Naive thymus-derived CD8-positive, alpha-beta T cell (primary cell): ENCODE data around the gene EPN1. TPM values are rescaled to one million over a fixed set of nuclear protein-coding genes. Genes with fewer than 3 reads are reported as not detected.

ENCODE experiments used
- polyA plus RNA-seq, 3 donors: library from polyadenylated mRNA; unstranded; fragments of 300-500 nt; fragmentation: Illumina TruSeq; gene quantifications; one replicate each; pipeline ENCODE4 v1.2.3, GENCODE V29; 2021
- total RNA-seq, 8 experiments: library from RNA in 2 of 8; stranded (reverse) in 2 of 8; gene quantifications; one replicate each; pipeline ENCODE4 v1.2.3 and lab custom pipeline; 2021 to 2026

Gene EPN1
- total and polyA plus RNA-seq, 5 experiments from 2014 or later: 5.5 to 52.2 (median 15.8) TPM

Other genes with a start within 250 kb of the EPN1 start
- gene SHISA7, start 231.9 kb upstream of the EPN1 start, total RNA-seq: not detected
- not detected for gene SHISA7, start 231.9 kb upstream of the EPN1 start, polyA plus RNA-seq
- gene ISOC2, start 213.6 kb upstream of the EPN1 start, total RNA-seq: 10 to 100 TPM; 10.5 to 11.0 TPM
- gene ISOC2, start 213.6 kb upstream of the EPN1 start, polyA plus RNA-seq: 10 to 100 TPM; 30.5 to 35.6 (median 34.2) TPM
- not detected for gene C19orf85, start 210.5 kb upstream of the EPN1 start, total RNA-seq
- gene C19orf85, start 210.5 kb upstream of the EPN1 start, polyA plus RNA-seq: not detected
- gene ZNF628, start 198.6 kb upstream of the EPN1 start, total RNA-seq: 10 to 100 TPM; 13.2 to 15.6 TPM
- gene ZNF628, start 198.6 kb upstream of the EPN1 start, polyA plus RNA-seq: under 1 TPM; 0.26 to 0.42 (median 0.32) TPM
- gene NAT14, start 190.0 kb upstream of the EPN1 start, total RNA-seq: 10 to 100 TPM in 1 of 2 experiments, 1 to 10 TPM in 1; 8.0 to 10.4 TPM
- gene NAT14, start 190.0 kb upstream of the EPN1 start, polyA plus RNA-seq: 1 to 10 TPM; 4.1 to 8.8 (median 7.7) TPM
- 1 to 10 TPM; 1.3 to 1.4 TPM for gene SSC5D, start 186.8 kb upstream of the EPN1 start, total RNA-seq
- gene SSC5D, start 186.8 kb upstream of the EPN1 start, polyA plus RNA-seq: under 1 TPM in 2 of 3 donors, not detected in 1; 0.02 to 0.11 TPM
- gene SBK2, start 138.1 kb upstream of the EPN1 start, total RNA-seq: not detected
- not detected for gene SBK2, start 138.1 kb upstream of the EPN1 start, polyA plus RNA-seq
- not detected for gene SBK3, start 129.7 kb upstream of the EPN1 start, total RNA-seq
- not detected for gene SBK3, start 129.7 kb upstream of the EPN1 start, polyA plus RNA-seq
- gene ZNF579, start 94.4 kb upstream of the EPN1 start, total RNA-seq: 10 to 100 TPM in 1 of 2 experiments, 1 to 10 TPM in 1; 9.8 to 10.2 TPM
- under 1 TPM; 0.16 to 0.39 (median 0.20) TPM for gene ZNF579, start 94.4 kb upstream of the EPN1 start, polyA plus RNA-seq
- 10 to 100 TPM; 19.0 to 22.0 TPM for gene FIZ1, start 75.7 kb upstream of the EPN1 start, total RNA-seq
- 1 to 10 TPM; 2.8 to 5.4 (median 3.4) TPM for gene FIZ1, start 75.7 kb upstream of the EPN1 start, polyA plus RNA-seq
- 10 to 100 TPM; 19.1 to 20.7 TPM for gene ZNF524, start 74.9 kb upstream of the EPN1 start, total RNA-seq
- 10 to 100 TPM; 21.5 to 31.6 (median 23.6) TPM for gene ZNF524, start 74.9 kb upstream of the EPN1 start, polyA plus RNA-seq
- 10 to 100 TPM; 21.6 to 24.4 TPM for gene ZNF865, start 69.6 kb upstream of the EPN1 start, total RNA-seq
- under 1 TPM in 2 of 3 donors, not detected in 1; 0.22 to 0.33 TPM for gene ZNF865, start 69.6 kb upstream of the EPN1 start, polyA plus RNA-seq
- gene ZNF784, start 50.7 kb upstream of the EPN1 start, total RNA-seq: 1 to 10 TPM; 8.1 to 9.2 TPM
- gene ZNF784, start 50.7 kb upstream of the EPN1 start, polyA plus RNA-seq: 1 to 10 TPM in 2 of 3 donors, under 1 TPM in 1; 0.64 to 1.4 (median 1.1) TPM
- gene ZNF580, start 34.2 kb upstream of the EPN1 start, total RNA-seq: 100 to 1,000 TPM; 110 to 111 TPM
- gene ZNF580, start 34.2 kb upstream of the EPN1 start, polyA plus RNA-seq: 10 to 100 TPM; 15.3 to 21.7 (median 20.3) TPM
- 10 to 100 TPM; 33.8 to 36.3 TPM for gene ZNF581, start 31.6 kb upstream of the EPN1 start, total RNA-seq
- 10 to 100 TPM; 21.2 to 35.9 (median 34.9) TPM for gene ZNF581, start 31.6 kb upstream of the EPN1 start, polyA plus RNA-seq
- 1 to 10 TPM; 5.3 to 8.3 TPM for gene CCDC106, start 27.0 kb upstream of the EPN1 start, total RNA-seq
- 1 to 10 TPM; 2.6 to 4.4 (median 4.3) TPM for gene CCDC106, start 27.0 kb upstream of the EPN1 start, polyA plus RNA-seq
- gene U2AF2, start 20.2 kb upstream of the EPN1 start, total RNA-seq: 100 to 1,000 TPM; 284 to 289 TPM
- 10 to 100 TPM in 1 of 3 donors, 1 to 10 TPM in 2; 6.6 to 10.6 (median 8.1) TPM for gene U2AF2, start 20.2 kb upstream of the EPN1 start, polyA plus RNA-seq
- not detected for gene NLRP9, start 63.2 kb downstream of the EPN1 start, total RNA-seq
- not detected for gene NLRP9, start 63.2 kb downstream of the EPN1 start, polyA plus RNA-seq
- not detected for gene RFPL4A, start 83.9 kb downstream of the EPN1 start, total RNA-seq
- gene RFPL4A, start 83.9 kb downstream of the EPN1 start, polyA plus RNA-seq: not detected
- not detected for gene RFPL4AL1, start 93.9 kb downstream of the EPN1 start, total RNA-seq
- not detected for gene RFPL4AL1, start 93.9 kb downstream of the EPN1 start, polyA plus RNA-seq
- gene NLRP11, start 156.8 kb downstream of the EPN1 start, total RNA-seq: not detected
- gene NLRP11, start 156.8 kb downstream of the EPN1 start, polyA plus RNA-seq: not detected
- gene NLRP4, start 161.3 kb downstream of the EPN1 start, total RNA-seq: not detected
- not detected for gene NLRP4, start 161.3 kb downstream of the EPN1 start, polyA plus RNA-seq